HCT116 (cell line): ENCODE data around the gene CXCR6. TPM values are rescaled to one million over a fixed set of nuclear protein-coding genes. Genes with fewer than 3 reads are reported as not detected.

Experiments used
- ATAC-seq: fragments of 200-7000 bp; cut with Tn5 transposase; 2 replicates; pipeline ENCODE4 v1.9.1; 2020; ENCODE audit warnings: mild to moderate bottlenecking, moderate library complexity
- BruUV-seq: library from RNA; stranded (reverse); fragments of 400-500 nt; replicated peaks from 2 replicates; lab custom pipeline; 2021; lab: Mats Ljungman, UMichigan
- CTCF ChIA-PET: fragments of 300-600 bp; sonication (Branson Sonifier 250); formaldehyde crosslinking; loops from one replicate; lab custom pipeline; 2021; ENCODE audit warnings: antibody characterized with exemption; lab: Charles Lee
- POLR2A ChIA-PET: fragments of 300-600, 350-600 bp; sonication (Branson Sonifier 250); formaldehyde crosslinking; loops from one replicate; lab custom pipeline; 2021; ENCODE audit warnings: antibody characterized with exemption; lab: Charles Lee
- RAD21 ChIA-PET, 2 experiments: fragments of 300-600 bp; sonication (Branson Sonifier 250); formaldehyde crosslinking; loops; one replicate each; lab custom pipeline; 2023; ENCODE audit warnings: low total read pairs in 2 of 2; ENCODE audit not compliant: uncharacterized antibody in 2 of 2, unreplicated experiment in 2 of 2, low non-redundant PET in 1 of 2; lab: Charles Lee
- DNase-seq: peaks from one replicate; pipeline ENCODE4 v3.0.0-alpha.2; 2010; ENCODE audit warnings: low read depth, low spot score
- H2AFZ ChIP-seq: fragments of 200-600 bp; shearing (Covaris generic), sonication (generic); 2 replicates; pipeline ENCODE4 v1.6.1; 2017; ENCODE audit warnings: low read depth, mixed run types, mixed read lengths, antibody characterized with exemption, low read length; ENCODE audit not compliant: poor library complexity, severe bottlenecking
- H3K27ac ChIP-seq: 2 replicates; pipeline ENCODE4 v1.5.1; 2012; ENCODE audit warnings: low read depth, low read length
- H3K27me3 ChIP-seq: fragments of 200-600 bp; sonication (generic); 2 replicates; pipeline ENCODE4 v1.6.1; 2016; ENCODE audit warnings: mixed run types, low read length, mixed read lengths; ENCODE audit not compliant: insufficient read depth
- H3K36me3 ChIP-seq, 2 experiments: fragments of 200-500 bp in 1 of 2; fragments of 200-600 bp in 1 of 2; sonication (Bioruptor generic) in 1 of 2; sonication (generic) in 1 of 2; 2 replicates each; pipeline versions ENCODE4 v1.5.1 to v1.6.1; 2014 to 2016; ENCODE audit warnings: low read length in 2 of 2, inconsistent platforms in 1 of 2, mixed read lengths in 1 of 2, mixed run types in 1 of 2; ENCODE audit not compliant: insufficient read depth in 2 of 2, control insufficient read depth in 1 of 2
- H3K4me1 ChIP-seq, 2 experiments: fragments of 200-600 bp in 1 of 2; sonication (generic) in 1 of 2; 2 replicates each; pipeline versions ENCODE4 v1.5.1 to v1.6.1; 2012 to 2017; ENCODE audit warnings: low read length in 2 of 2, inconsistent platforms in 1 of 2, mild to moderate bottlenecking in 1 of 2, mixed read lengths in 1 of 2, mixed run types in 1 of 2, moderate library complexity in 1 of 2; ENCODE audit not compliant: insufficient read depth in 2 of 2, control insufficient read depth in 1 of 2
- H3K4me2 ChIP-seq: fragments of 200-600 bp; sonication (generic); 2 replicates; pipeline ENCODE4 v1.6.1; 2017; ENCODE audit warnings: mixed run types, low read length, mixed read lengths
- H3K4me3 ChIP-seq, 2 experiments: fragments of 200-600 bp in 1 of 2; sonication (generic) in 1 of 2; replicated peaks in 1 of 2; 2 replicates each; pipeline ENCODE4 v1.5.1; 2011 to 2016; ENCODE audit warnings: low read length in 2 of 2, control low read depth in 1 of 2, low read depth in 1 of 2, mild to moderate bottlenecking in 1 of 2, mixed read lengths in 1 of 2, mixed run types in 1 of 2
- H3K79me2 ChIP-seq: fragments of 200-600 bp; sonication (generic); 2 replicates; pipeline ENCODE4 v1.6.1; 2017; ENCODE audit warnings: mild to moderate bottlenecking, mixed run types, low read length, moderate library complexity, mixed read lengths; ENCODE audit not compliant: insufficient read depth
- H3K9ac ChIP-seq: fragments of 200-600 bp; sonication (generic); 2 replicates; pipeline ENCODE4 v1.6.1; 2016; ENCODE audit warnings: low read length, mixed read lengths
- H3K9me2 ChIP-seq: fragments of 200-600 bp; sonication (generic), shearing (Covaris generic); 2 replicates; pipeline ENCODE4 v1.6.1; 2017; ENCODE audit warnings: mixed run types, mild to moderate bottlenecking, moderate library complexity; ENCODE audit not compliant: insufficient read depth
- H3K9me3 ChIP-seq, 2 experiments: fragments of 200-500 bp in 1 of 2; fragments of 200-600 bp in 1 of 2; sonication (Bioruptor generic) in 1 of 2; sonication (generic) in 1 of 2; 2 replicates each; pipeline ENCODE4 v1.6.1; 2014 to 2017; ENCODE audit warnings: low read length in 2 of 2, mixed read lengths in 2 of 2, inconsistent platforms in 1 of 2, low read depth in 1 of 2, mild to moderate bottlenecking in 1 of 2, mixed run types in 1 of 2, moderate library complexity in 1 of 2; ENCODE audit not compliant: control insufficient read depth in 1 of 2, insufficient read depth in 1 of 2
- H4K20me1 ChIP-seq: fragments of 200-600 bp; sonication (generic), shearing (Covaris generic); 2 replicates; pipeline ENCODE4 v1.6.1; 2017; ENCODE audit warnings: mixed run types, mild to moderate bottlenecking, moderate library complexity; ENCODE audit not compliant: insufficient read depth
- ATF3 ChIP-seq: IDR thresholded peaks from 2 replicates; pipeline ENCODE4 v1.6.1; 2012
- CBX3 ChIP-seq: IDR thresholded peaks from 2 replicates; pipeline ENCODE4 v1.6.1; 2012; ENCODE audit warnings: low read depth
- EGR1 ChIP-seq: IDR thresholded peaks from 2 replicates; pipeline ENCODE4 v1.6.1; 2012; ENCODE audit warnings: low read depth
- ELF1 ChIP-seq: IDR thresholded peaks from 2 replicates; pipeline ENCODE4 v1.6.1; 2012; ENCODE audit warnings: low read depth, borderline replicate concordance
- JUND ChIP-seq: IDR thresholded peaks from 2 replicates; pipeline ENCODE4 v1.6.1; 2012
- MAX ChIP-seq: IDR thresholded peaks from 2 replicates; pipeline ENCODE4 v1.6.1; 2012
- REST ChIP-seq: IDR thresholded peaks from 2 replicates; pipeline ENCODE4 v1.6.1; 2012; ENCODE audit warnings: low read depth
- SP1 ChIP-seq: IDR thresholded peaks from 2 replicates; pipeline ENCODE4 v1.6.1; 2012; ENCODE audit warnings: low read depth
- TCF7L2 ChIP-seq: IDR thresholded peaks from 2 replicates; pipeline ENCODE4 v1.7.0; 2011; ENCODE audit warnings: borderline replicate concordance, inconsistent platforms; ENCODE audit not compliant: insufficient read depth, insufficient read length; ENCODE audit errors: extremely low read depth
- YY1 ChIP-seq: IDR thresholded peaks from 2 replicates; pipeline ENCODE4 v1.6.1; 2011; ENCODE audit warnings: low read length, low read depth, moderate library complexity, mild to moderate bottlenecking; ENCODE audit not compliant: insufficient replicate concordance; ENCODE audit errors: extremely low read depth
- ZFX ChIP-seq: fragments of 450-650 bp; IDR thresholded peaks from 2 replicates; pipeline ENCODE4 v1.6.1; 2017
- intact Hi-C: fragments of 100-400 bp; cut with micrococcal nuclease; formaldehyde crosslinking; loops from 2 replicates; pipeline ENCODE4 v1.10.0; 2022
- total RNA-seq: library from RNA; stranded (reverse); gene quantifications from one replicate; pipeline ENCODE4 v1.2.1, GENCODE V29; 2021; ENCODE audit not compliant: unreplicated experiment
- TF ChIP-seq, protein P1 (sequence below), 3 experiments: fragments of 200-600 bp in 1 of 3; sonication (generic) in 1 of 3; IDR thresholded peaks in 2 of 3; conservative IDR thresholded peaks in 1 of 3; 2 replicates each; pipeline ENCODE4 v1.5.1; 2012 to 2017; ENCODE audit warnings: low read depth in 2 of 3, low read length in 2 of 3, antibody characterized with exemption in 1 of 3, borderline replicate concordance in 1 of 3, control low read depth in 1 of 3, mild to moderate bottlenecking in 1 of 3, mixed read lengths in 1 of 3, mixed run types in 1 of 3, moderate library complexity in 1 of 3; ENCODE audit not compliant: insufficient read depth in 1 of 3

CXCR6 gene
- total RNA-seq, 1 experiment from 2014 or later, result not detected

GRCh38 chr3:45936261-45936660 is 7.0 kb upstream of the CXCR6 start:
- H2AFZ ChIP-seq, result no peak overlapping the region
- H3K79me2 ChIP-seq, result no peaks in the 10 kb centered on the region
- no peak overlapping the region for H3K4me2 ChIP-seq
- H3K4me1 ChIP-seq, result peaks cover 0 to 6% of the 10 kb centered on the region in 2 experiments; a peak in 1 of 4 replicates
- no peaks in the 10 kb centered on the region for H3K9me2 ChIP-seq
- no peak overlapping the region for H3K27ac ChIP-seq
- ChIA-PET RAD21 (no interaction called here), CTCF (interaction anchor here (2.2 kb wide), 1 partner anchor 143 kb away, joined by 8 read pairs; no protein-coding TSS in a partner anchor), POLR2A (no interaction called here)
- H4K20me1 ChIP-seq, result no peaks in the 10 kb centered on the region
- no peaks in the 10 kb centered on the region for H3K9me3 ChIP-seq
- intact Hi-C loops, result loop anchor here (1.0 to 10.0 kb wide), 3 partner anchors 279 to 621 kb away; no protein-coding TSS in a partner anchor
- no peaks in the 10 kb centered on the region for H3K27me3 ChIP-seq
- no peak overlapping the region for H3K9ac ChIP-seq
- H3K36me3 ChIP-seq, result peaks cover 8 to 14% of the 10 kb centered on the region in 2 experiments; a peak in 3 of 4 replicates
- ATAC-seq (no peak), DNase-seq (no peak)
- BruUV-seq, result no TSS peak
- H3K4me3 ChIP-seq, result no peak overlapping the region
- TF ChIP-seq JUND, result no peak
- no peak for TF ChIP-seq MAX
- TF ChIP-seq ELF1, result no peak
- TF ChIP-seq YY1, result no peak
- no peak for TF ChIP-seq ZFX
- TF ChIP-seq ATF3, result no peak
- TF ChIP-seq TCF7L2, result no peak

- no peak overlapping the region for H3K27ac ChIP-seq
- intact Hi-C loops, result loop anchor here (1.0 to 10.0 kb wide), 3 partner anchors 141 to 620 kb away; no protein-coding TSS in a partner anchor
- no peak for TF ChIP-seq EGR1
- no peak for TF ChIP-seq ZFX
- TF ChIP-seq, protein P1, sequence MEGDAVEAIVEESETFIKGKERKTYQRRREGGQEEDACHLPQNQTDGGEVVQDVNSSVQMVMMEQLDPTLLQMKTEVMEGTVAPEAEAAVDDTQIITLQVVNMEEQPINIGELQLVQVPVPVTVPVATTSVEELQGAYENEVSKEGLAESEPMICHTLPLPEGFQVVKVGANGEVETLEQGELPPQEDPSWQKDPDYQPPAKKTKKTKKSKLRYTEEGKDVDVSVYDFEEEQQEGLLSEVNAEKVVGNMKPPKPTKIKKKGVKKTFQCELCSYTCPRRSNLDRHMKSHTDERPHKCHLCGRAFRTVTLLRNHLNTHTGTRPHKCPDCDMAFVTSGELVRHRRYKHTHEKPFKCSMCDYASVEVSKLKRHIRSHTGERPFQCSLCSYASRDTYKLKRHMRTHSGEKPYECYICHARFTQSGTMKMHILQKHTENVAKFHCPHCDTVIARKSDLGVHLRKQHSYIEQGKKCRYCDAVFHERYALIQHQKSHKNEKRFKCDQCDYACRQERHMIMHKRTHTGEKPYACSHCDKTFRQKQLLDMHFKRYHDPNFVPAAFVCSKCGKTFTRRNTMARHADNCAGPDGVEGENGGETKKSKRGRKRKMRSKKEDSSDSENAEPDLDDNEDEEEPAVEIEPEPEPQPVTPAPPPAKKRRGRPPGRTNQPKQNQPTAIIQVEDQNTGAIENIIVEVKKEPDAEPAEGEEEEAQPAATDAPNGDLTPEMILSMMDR (IDR thresholded peaks at IDR 0.05 in 2 of 3, conservative IDR thresholded peaks at IDR 0.05 in 1 of 3; ENCODE audit: borderline replicate concordance in 1 of 3, insufficient read depth in 1 of 3, low read depth in 2 of 3, low read length in 2 of 3), result no peak
- no peak for TF ChIP-seq SP1
- no peak for TF ChIP-seq REST
- TF ChIP-seq ELF1, result no peak
- TF ChIP-seq CBX3, result no peak
Observed at GRCh38 chr3:45937206-45938042, 5.8 kb upstream of the CXCR6 start.

More at GRCh38 chr3:45937206-45938042, 5.8 kb upstream of the CXCR6 start:
- no TSS peak for BruUV-seq
- no peak overlapping the region for H3K4me2 ChIP-seq
- ChIA-PET CTCF (interaction anchor here (1.5 to 2.2 kb wide), 2 partner anchors 142 to 143 kb away, joined by 6 to 8 read pairs; no protein-coding TSS in a partner anchor), RAD21 (no interaction called here), POLR2A (no interaction called here)
- H3K4me1 ChIP-seq, result peaks cover 0 to 6% of the 10 kb centered on the region in 2 experiments; a peak in 1 of 4 replicates
- H3K79me2 ChIP-seq, result no peaks in the 10 kb centered on the region
- no peaks in the 10 kb centered on the region for H3K9me3 ChIP-seq
- no peak overlapping the region for H3K4me3 ChIP-seq
- H2AFZ ChIP-seq, result no peak overlapping the region
- ATAC-seq (no peak), DNase-seq (no peak)
- H3K9me2 ChIP-seq, result no peaks in the 10 kb centered on the region
- peaks cover 7 to 11% of the 10 kb centered on the region in 2 experiments; a peak in 3 of 4 replicates for H3K36me3 ChIP-seq
- no peaks in the 10 kb centered on the region for H3K27me3 ChIP-seq
- no peaks in the 10 kb centered on the region for H4K20me1 ChIP-seq
- H3K9ac ChIP-seq, result no peak overlapping the region
